ENCODE results near the gene POLR2C.

GRCh38 chr16:57504491-57504890 is 42.0 kb downstream of the POLR2C start:
- TF ChIP-seq CTCF (IDR thresholded peaks at IDR 0.05) (no peak), POLR2A (IDR thresholded peaks at IDR 0.05) (no peak)

All from lower leg skin (tissue), 3 donors.